ENCODE measurements around the gene BRCC3. TPM values are rescaled to one million over a fixed set of nuclear protein-coding genes. Genes with fewer than 3 reads are reported as not detected.
A peak's percentile ranks its signal among the peaks of the same experiment; 100 is the strongest.

Gene BRCC3
- total RNA-seq, 1 donor, result 11.2 TPM

GRCh38 chrX:155056877-155057792, 14.2 kb upstream of the BRCC3 start:
- peak; percentile 80 for DNase-seq (ENCODE audit: low read depth)
- TF ChIP-seq CTCF (IDR thresholded peaks at IDR 0.05; ENCODE audit: insufficient read depth, low read depth, low read length), result peak; percentile 68
- H3K4me3 ChIP-seq (ENCODE audit: low read depth, low read length), result peak overlapping the region; percentile 34

GRCh38 chrX:155061760-155062159, 9.5 kb upstream of the BRCC3 start:
- no peak for DNase-seq (ENCODE audit: low read depth)
- TF ChIP-seq CTCF (IDR thresholded peaks at IDR 0.05; ENCODE audit: insufficient read depth, low read depth, low read length), result no peak
- no peak overlapping the region for H3K4me3 ChIP-seq (ENCODE audit: low read depth, low read length)

- no peak for TF ChIP-seq CTCF (IDR thresholded peaks at IDR 0.05; ENCODE audit: insufficient read depth, low read depth, low read length)
- peak; percentile 67 for DNase-seq (ENCODE audit: low read depth)
- H3K4me3 ChIP-seq (ENCODE audit: low read depth, low read length), result no peak overlapping the region
Observed at GRCh38 chrX:155065035-155065734, 6.1 kb upstream of the BRCC3 start.

- DNase-seq (ENCODE audit: low read depth), result peak; percentile 47
- TF ChIP-seq CTCF (IDR thresholded peaks at IDR 0.05; ENCODE audit: insufficient read depth, low read depth, low read length), result no peak
- no peak overlapping the region for H3K4me3 ChIP-seq (ENCODE audit: low read depth, low read length)
Observed at GRCh38 chrX:155068165-155068564, 3.1 kb upstream of the BRCC3 start.

GRCh38 chrX:155069414-155069813, 1.9 kb upstream of the BRCC3 start:
- no peak for TF ChIP-seq CTCF (IDR thresholded peaks at IDR 0.05; ENCODE audit: insufficient read depth, low read depth, low read length)
- H3K4me3 ChIP-seq (ENCODE audit: low read depth, low read length), result peak overlapping the region; percentile 69
- DNase-seq (ENCODE audit: low read depth), result no peak

GRCh38 chrX:155070038-155070437, 1.3 kb upstream of the BRCC3 start:
- H3K4me3 ChIP-seq (ENCODE audit: low read depth, low read length), result peak overlapping the region; percentile 69
- TF ChIP-seq CTCF (IDR thresholded peaks at IDR 0.05; ENCODE audit: insufficient read depth, low read depth, low read length), result no peak
- peak; percentile 2 for DNase-seq (ENCODE audit: low read depth)
